TTC549 (cell line): ENCODE results near the gene ZNF74.

ENCODE experiments used
- FAIRE-seq: peaks from 2 replicates; lab custom pipeline; 2012; peaks lifted over from hg19 to GRCh38; lab: Jason Lieb, UNC

ZNF74 gene

DNA sequence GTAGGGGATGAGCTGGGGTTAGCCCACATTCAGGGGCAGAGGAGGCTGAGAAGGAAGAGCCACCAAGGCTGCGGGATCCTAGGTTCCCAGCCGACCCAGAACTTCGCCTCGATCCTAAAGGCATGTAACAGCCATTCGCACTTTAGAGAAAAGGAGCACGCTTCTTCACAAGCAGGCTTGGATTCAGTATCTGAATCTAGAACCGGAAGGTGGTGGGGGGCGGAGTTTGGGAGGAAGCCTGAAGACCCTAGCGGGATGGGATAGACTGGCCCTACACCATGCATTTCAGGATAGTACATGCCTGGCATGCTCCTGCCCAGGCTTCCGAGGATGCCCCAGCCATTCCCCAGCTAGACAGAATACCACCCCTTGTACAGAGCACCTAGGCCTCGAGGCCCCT is 39.2 kb downstream of the ZNF74 start:
- no peak for FAIRE-seq

DNA sequence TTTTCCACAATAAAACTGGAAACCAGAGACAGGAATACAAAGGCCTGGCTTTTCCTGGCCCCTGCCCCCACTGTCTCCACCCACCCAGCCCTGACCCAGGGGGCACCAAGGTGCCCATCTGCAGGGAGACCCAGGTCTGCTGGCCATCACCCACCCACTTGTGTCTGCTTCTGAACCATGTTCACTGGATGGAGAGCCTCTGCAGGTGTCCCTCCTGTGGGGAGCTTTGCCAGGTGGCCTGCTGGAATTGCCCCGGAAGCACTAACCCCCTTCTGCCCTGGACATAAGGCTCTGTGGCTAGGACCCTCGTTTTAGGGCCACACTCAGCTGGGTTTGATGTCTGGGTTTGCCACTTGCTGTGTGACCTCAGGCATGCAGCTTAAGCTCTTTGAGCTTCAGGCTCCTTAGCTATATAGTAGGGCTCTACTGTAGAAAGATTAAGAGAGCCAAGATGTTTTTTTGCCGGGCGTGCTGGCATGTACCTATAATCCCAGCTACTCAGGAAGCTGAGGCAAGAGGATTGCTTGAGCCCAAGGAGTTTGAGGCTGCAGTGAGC is 39.8 kb downstream of the ZNF74 start:
- FAIRE-seq = no peak

DNA sequence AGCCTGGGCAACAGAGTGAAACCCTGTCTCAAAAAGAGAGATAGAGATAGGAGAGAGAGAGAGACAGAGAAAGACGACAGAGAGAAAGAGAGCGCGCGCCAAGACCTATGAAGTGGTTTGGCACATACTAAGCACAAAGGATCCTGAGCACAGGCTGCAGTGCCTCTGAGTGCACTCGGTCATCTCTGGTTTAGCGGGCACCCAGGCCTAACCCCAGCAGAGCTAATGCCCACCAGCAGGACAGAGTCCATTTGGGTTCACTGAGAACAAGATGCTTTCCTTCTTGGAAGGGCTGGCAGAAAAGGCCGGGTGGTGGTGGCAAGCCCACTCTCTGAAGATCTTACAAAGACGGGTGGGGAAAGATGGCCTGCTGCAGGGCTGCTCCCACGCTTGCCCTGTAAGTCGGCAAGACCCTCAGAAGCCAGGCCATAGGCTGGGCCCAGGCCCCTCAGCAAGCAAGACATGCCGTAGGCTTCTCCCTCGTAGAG is 40.4 kb downstream of the ZNF74 start:
- no peak for FAIRE-seq

DNA sequence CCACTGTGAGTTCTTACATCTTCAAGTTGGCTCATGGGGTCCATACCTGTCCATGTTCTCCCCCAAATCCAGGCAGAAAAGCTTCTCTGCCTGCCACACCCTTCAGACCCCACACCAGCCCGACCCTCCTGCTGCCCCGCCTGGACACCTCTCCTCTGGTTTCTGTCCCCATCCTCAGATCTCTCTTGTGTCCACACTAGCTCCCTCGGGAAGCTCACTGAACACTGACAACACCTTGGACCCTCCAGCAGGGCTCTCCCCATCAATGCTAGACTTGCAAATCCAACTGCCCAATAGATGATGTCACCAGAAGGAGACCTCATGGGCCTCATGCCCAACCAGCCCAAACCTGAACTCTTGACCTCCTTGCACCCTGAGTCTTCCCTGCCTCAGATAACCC is 40.8 kb downstream of the ZNF74 start:
- no peak for FAIRE-seq

DNA sequence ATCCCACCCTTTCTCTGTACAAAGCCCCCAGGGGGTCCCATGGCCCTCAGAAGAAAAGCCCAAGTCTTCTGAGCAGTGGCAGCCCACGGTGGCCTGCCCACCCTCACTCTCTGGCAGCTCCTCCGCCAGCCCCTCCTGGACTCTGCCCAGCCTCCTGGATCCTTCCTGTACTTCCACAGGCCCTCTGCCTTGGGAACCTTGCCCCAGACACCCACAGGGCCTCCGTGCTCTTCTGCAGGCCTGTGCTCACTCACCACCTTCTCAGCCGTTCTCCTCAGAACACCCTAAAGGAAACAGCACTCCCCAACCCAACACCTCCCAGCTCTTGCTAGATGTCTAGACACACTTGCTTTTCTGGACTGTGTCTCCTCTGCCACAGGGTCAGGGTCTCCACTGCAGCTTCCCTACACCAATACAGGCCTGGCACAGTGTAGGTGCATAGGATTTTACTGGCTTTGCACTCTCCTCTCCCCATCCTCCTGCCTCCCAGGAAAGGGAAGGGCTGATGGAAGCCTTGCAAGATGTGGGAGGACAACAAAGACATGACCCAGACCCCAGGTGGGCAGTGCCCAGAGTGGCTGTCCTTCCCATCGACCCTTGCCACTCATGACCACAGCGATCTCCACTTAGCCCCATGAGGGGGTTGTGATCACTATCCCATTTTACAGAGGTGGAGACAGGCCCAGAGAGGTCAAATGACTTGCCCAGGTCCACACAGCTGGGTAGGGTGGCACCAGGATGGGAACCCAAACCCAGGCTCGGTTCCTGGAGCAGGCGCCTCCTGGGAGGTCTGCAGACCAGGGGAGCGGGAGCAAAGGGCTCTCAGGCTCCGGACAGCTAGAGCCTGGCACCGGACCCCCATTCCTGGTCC is 41.7 kb downstream of the ZNF74 start:
- FAIRE-seq = no peak

DNA sequence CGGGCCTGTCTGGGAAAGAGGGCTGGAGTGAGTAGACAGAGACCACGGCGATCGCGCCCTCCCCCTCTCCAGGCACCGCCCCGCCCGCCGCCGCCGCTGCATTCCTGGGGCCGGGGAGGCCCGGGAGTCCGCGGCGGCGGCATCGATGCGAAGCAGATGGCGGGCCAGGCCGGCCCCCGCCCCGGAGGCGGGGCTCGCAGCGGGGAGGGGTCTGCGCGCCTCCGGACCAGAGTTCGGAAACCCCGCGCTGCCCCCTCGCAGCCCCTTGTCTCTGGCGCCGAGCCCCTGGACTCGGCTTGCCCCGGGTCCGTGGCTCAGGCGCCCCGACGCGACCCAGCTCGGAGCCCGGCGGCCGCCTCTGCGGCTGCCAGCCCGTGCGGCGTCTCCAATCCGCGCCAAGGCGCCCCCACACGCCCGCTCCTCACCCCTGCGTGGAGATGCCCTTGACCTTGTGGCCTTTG is 42.4 kb downstream of the ZNF74 start:
- FAIRE-seq = no peak

DNA sequence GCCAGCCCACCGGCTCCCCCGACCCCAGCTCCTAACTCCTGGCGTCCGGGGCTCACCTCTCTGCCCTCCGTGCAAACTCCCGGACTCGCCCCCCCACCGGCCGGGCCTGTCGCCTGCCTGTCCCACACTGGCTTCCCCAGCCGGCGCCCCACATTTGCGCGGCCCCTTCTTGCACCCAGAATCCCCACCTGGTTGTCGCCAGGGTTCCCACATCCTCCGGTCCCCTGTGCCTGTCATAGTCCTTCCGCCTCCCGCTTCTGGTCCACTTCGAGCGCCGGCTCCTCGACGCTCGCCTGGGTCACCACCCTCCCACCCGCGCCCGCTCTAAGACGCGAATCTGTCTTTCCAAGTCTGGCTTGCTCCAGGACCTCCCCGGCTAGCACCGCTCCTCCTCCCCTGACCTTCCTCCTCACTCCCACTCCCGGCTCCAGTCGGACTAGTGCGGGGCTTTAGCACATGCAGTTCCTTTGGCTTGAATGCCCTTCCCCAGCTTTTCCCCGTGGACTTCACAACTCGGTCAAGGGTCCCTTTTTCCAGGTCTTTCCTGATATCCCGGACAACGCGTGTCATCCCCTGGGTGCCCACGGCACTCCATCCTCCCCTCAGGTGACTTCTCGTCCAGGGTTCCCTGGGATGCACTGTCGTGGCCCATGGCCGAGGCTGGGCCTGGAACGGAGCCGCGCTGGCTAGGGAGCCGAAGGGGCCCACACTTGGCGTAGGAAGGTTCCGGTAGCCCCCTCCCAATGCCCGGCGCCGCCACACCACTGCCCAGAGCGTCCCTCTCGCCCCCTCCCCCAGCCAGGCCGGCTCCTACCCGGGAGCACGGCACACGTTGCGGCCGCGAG is 43.0 kb downstream of the ZNF74 start:
- no peak for FAIRE-seq

DNA sequence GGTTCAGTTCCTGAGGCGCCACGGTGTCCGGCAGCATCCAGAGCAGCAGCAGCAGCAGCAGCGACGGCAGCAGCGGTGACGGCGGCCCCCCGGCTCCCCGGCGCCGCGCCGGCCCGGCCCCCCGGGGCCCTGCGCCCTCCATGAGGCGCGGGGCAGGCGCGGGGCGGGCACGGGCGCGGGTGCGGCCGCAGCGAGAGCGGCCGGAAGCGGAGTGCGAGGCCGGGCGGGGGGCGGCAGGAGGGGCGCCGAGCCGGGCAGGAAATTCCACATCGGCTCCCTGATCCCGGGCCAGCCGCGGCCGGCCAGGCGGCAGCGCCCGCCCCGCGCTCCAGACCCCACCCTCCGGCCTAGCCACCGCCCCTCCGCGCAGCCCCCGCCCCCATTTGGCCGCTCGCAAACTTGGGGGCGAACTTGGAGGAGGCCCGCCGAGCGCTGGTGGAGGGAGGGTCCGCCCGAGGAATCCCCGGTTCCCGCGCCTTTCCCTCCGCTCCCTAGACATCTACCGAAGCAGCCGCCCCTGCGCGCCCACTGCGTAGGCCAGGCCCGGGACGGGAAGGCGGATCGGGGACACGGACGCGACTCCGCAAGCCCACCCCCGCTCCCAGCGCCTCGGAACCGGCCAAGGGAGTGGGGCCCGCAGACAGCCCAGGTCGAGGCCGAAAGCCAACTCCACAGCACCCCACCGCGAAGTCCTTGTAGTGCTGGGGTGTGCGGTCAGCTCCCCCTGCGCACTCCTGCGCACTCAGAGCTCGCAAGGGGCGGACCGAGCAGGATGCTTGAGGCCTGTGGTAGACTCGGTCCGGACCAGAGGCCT is 43.9 kb downstream of the ZNF74 start, which contains the start of gene SCARF2:
Gene SCARF2 (minus strand): TSS at position 213 of the 814 bp plus-strand sequence. CDS start 71 bp downstream, at position 142.
- FAIRE-seq = no peak

DNA sequence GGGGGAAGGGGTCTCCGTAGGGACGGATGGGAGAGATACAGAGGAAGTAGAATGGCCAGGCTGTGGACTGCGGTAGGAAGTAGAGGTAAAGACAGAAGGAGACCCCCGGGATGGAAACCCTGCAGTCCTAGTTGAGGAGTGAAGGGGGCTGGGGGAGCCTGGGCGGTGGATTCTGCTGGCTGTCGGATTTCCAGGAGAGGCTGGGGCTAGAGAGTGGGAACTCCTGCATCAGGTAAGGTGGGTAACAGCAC is 44.4 kb downstream of the ZNF74 start:
- FAIRE-seq = no peak

DNA sequence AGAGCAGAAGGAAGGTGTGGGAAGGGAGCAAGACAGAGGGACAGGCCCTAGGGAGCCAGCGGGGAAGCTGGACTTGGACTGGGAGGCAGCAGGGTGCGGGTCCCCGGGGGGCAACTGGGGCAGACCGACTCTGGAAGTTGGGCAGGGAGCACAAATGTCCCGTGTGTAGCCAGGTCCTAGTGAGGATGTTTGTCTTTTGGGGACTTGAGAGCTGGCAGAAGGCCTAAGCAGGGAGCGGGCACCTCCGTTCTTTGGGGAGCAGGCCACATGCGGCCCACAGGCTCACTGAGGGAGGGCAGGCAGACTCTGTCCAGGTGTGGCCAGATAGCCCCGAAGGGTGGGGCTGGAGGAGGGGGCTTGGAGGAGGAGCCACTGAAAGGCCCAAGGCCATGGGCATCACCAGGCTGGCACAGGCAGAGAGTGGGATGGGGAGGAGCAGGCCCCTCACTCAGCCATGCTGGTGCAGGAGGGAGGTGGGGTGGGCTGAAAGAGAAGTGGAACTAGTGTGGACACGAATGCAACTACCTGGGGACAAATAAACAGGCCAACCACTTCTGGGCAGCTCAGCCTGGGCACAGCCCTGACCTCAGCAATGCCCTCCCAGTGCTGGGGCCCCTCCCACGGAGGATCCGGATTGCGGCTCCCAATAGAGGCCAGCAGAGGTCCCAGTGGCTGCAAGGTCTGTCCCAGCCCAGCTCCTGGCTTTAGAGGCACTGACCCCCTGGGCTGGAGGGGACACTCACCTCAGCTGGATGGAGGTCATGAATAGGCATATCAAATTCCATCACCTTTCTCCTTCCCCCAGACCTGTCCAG is 44.9 kb downstream of the ZNF74 start:
- FAIRE-seq = no peak

DNA sequence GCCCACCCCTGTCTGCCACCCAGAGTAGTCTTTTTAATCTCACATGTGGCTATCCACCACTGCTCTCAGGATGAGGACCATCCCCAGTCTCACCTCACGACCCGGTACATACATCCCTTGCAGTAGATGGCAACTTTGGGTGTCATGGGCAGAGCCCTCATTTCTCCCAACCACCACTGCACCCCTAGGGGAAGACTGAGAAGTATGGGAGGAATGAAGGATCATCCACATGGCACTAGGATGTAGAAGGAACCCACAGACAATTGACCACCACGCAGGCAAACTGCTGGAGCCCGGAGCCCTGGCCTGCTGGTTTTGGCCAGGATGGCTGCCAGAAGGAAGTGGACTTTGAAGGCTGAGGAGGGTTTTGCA is 45.6 kb downstream of the ZNF74 start:
- FAIRE-seq = no peak

DNA sequence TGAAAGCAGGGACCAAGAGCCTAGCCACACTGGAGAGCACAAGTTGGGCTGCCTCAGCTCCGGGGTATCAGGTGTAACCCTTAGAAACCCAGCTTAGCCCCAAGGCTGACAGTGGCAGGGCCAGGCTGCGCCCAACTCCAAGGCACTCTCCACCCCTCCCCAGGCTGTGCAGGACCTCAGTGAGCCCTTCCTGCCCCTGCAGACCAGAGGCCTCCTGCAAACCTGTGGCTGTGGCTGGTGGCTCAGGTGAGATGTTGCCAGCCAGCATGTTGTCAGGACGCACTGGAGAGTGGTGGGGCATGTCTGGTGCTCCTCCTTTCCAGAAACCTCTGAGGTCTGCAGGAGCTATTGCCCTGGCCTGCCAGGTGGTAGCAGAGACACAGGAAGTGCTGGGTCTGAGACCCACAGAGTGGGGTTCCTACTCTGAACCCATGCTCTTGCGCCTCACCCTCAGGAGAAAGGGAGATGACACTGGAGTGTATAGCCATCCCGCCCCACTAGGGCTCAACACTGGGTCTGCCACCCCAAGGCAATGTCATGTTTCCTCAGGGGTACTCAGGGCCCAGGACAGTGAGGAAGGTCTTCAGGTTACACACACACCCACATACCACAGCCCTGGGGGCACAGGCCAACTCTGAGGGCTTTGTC is 46.1 kb downstream of the ZNF74 start:
- FAIRE-seq = no peak

DNA sequence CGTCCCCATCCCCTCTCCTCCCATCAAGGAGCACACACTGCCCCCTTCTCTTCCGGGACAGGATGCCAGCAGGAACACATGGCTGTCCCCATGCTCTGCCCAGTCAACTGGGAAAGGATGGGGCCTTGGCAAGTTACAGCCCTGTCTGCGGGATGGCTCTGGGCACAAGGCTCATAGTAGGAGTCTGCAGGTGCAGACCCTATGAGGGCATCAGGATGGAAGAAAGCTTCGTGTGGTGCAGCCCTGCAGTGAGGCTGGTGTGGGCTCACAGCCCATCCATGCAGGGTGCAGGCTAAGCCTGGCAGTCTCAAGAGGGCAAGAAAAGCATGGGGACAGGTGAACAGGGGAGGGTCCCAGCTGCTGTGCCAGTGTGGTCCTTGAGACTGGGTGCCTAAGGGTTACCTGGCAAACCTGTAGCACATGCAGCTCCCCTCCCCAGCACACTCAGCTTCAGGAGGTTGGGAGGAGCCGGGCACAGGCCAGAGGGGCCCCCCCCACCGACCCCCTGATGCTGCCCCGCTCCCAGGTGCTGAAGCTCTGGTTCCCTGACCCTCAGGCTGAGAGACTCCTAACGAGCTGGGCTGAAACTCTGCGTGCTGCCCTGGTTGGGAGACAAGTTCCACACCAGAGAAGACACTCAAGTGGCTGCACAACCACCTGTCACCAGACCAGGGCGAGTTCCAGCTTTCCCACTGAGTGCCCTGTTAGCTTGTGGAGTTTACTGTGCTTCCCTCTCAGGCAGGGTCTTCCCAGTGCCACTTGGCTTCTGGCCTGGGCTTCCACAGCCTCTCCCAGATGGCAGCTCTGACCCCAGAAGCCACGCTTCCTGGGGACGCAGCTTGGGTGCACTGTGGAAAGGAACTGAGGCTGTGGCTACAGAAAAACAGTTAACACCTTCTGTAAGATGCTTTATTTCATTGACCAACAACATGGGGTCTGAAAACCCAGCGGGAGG is 47.0 kb downstream of the ZNF74 start:
- no peak for FAIRE-seq

DNA sequence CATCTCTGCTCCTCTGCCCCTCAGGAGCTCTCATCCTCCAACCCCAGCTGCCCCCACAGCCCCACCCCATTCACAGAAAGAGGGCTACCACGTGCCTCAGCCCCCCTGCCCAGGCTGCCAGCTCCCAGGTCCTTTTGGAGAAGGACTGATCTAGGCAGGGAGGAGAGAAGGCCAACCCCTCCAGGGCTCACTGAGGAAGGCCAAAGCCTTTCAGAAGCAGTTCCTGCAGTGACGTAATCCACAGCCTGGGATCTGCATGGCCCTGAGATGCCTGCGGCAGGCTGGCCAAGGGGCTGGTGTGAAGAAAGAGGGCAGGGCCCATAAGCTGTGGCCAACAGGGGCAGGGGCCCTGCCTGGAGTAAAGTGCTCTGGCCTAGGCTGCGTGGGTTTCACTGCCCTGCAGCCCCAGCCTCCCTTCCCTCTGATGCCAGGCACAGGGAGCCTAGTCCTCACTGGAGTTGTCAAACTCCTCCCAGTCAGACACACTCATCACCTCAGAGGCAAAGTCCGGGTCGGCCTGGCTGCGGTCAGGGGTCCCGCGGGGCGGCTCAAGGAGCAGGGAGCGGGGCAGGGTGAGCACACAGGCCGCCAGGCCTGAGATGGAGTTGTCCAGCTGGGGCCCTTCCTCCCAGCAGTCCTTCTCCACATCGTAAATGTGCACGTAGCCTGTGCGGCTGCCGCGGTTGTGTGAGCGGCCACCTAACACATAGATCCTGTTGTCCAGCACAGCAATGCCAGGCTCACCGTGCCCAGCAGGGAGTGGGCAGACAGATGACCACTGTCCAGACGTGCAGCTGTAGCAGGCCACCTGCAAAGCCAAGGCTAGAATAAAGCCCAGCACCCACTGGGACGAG is 47.9 kb downstream of the ZNF74 start:
- FAIRE-seq = no peak

DNA sequence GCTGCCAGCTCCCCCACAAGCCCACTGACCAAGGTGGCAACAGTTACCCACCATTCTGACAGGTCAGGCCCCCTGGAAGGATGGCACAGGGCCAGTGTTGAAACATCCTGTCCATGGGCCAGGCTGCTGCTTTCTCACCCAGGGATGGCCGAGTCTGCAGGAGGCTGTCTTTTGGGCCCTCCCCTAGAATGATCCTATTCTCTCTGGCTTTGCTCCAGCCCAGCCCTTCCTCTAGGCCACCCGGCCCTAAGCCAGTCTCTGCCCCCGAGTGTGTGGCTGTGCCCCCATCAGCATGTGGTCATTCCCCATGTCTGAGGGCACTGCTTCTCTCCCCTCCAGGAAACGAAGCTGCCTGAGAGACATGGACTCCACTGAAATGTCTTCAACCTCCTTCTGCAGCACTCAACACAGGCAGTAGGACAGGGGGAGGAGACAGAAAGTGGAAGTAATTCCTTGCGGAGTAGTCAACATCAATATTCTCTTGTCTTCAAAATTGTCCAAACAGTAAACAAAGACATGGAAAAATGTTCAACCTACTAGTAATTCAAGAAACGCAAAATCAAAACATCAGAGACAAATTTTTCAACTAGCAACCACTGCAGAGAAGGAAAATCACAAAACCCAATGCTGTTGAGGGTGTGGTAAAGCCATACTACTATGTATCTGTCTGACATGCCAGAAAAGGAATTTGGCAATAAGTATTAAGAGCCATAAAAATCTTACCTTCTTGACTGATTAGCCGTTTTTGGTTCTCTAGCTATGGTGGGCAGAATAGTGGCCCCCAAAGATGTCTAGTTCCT is 48.7 kb downstream of the ZNF74 start:
- FAIRE-seq = no peak

DNA sequence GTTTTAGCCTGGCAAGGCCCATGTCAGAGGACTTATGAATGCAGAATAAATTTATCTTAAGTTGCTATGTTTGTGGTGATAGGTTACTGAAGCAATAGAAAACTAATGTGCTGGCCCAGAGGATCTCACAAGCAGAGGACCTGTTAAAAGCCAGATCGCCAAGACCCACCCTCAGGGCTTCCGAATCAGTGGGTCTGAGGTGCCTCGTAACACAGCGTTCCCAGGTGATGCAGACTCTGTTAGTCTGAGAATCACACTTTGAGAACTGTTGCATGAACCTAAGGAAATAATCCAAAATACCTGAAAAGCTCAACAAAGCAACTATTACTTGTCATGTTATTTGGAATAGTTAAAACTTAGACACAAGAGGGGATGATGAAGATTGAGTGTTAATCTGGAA is 50.4 kb downstream of the ZNF74 start:
- FAIRE-seq = no peak

DNA sequence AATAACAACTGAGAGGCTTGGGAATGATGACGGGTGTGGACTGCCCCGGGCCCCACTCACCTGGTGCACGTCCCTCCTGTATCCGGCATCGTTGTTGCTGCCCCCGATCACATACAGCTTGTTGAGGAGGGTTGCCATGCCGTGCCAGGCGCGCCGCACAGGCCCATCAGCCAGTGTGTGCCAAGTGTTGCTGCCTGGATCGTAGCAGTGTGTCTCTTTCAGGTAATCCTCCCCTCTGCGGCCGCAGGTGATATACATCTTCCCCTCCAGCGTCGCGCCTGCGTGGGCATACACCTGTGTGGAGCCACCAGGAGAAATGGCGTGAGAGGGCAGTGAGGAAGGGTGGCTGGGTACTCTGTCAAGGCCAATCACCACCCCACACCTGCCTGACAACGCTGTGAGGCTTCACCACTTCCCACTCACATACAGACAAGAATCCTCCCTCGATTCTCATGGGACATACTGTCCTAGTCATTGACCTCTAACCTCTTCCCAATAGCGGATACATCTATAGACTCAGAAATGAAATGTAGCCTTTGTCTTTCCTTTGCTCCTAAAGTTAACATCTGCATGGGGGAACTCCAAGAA is 52.5 kb downstream of the ZNF74 start:
- FAIRE-seq = no peak
